NCI-H82 treated with DMSO at 0.1 percent for 48 hours (cell line): Measurements from ENCODE around the gene KRTAP12-3.
"Not testable (repeated sequence)": the region's sequence is repeated elsewhere in the genome, so short reads cannot be mapped to it uniquely, and the experiment has no call there.

Experiments used
- DNase-seq: peaks from one replicate; lab custom pipeline; 2025; ENCODE audit not compliant: unreplicated experiment; lab: John Stamatoyannopoulos, UW

The KRTAP12-3 gene, protein sequence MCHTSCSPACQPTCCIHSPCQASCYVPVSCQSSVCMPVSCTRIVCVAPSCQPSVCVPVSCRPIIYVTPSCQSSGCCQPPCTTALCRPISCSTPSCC

GRCh38 chr21:44657635-44658540 is at the start of gene KRTAP12-3:
Gene KRTAP12-3 (plus strand): TSS chr21:44657932. CDS start chr21:44657980, 48 bp downstream.
- DNase-seq, result no peak

DNA sequence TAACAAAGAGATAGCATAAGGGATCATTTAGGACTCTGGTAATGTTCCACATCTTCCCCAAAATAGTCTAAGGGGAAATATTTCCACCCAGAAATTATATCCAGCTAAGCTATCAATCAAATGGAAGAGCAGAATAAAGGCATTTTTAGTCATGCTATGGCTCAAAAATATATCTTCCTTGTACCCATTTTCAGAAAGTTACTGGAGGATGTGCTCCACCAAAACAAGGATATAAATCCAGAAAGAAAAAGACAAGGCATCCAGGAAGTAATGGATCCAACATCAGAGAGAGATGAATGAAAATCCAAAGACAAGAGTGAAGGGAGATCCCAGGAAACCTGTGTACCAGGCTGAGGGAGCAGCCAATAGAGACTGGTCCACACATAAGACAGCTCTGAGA is 48.5 kb upstream of the KRTAP12-3 start:
- DNase-seq, result no peak

- not testable (repeated sequence) for DNase-seq
These were observed 47.4 kb upstream of the KRTAP12-3 start for GRCh38 chr21:44610157-44610843.

GRCh38 chr21:44611551-44611950 is 46.2 kb upstream of the KRTAP12-3 start:
- DNase-seq, result no peak

DNA sequence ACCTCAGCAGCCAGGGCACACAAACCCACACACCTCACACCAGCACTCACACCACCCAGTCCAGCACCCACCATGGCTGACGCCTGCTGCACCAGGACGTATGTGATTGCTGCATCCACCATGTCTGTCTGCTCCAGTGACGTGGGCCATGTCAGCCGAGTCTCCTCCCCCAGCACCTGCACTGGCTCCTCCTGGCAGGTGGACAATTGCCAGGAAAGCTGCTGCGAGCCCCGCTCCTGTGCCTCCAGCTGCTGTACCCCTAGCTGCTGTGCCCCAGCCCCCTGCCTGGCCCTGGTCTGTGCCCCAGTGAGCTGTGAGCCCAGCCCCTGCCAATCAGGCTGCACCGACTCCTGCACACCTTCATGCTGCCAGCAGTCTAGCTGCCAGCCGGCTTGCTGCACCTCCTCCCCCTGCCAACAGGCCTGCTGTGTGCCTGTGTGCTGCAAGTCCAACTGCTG is 45.7 kb upstream of the KRTAP12-3 start, which contains the start of gene KRTAP10-8:
TSS of gene KRTAP10-8 (plus strand) at position 51 of the 458 bp plus-strand sequence. CDS start at position 73, 22 bp downstream.
- no peak for DNase-seq

DNA sequence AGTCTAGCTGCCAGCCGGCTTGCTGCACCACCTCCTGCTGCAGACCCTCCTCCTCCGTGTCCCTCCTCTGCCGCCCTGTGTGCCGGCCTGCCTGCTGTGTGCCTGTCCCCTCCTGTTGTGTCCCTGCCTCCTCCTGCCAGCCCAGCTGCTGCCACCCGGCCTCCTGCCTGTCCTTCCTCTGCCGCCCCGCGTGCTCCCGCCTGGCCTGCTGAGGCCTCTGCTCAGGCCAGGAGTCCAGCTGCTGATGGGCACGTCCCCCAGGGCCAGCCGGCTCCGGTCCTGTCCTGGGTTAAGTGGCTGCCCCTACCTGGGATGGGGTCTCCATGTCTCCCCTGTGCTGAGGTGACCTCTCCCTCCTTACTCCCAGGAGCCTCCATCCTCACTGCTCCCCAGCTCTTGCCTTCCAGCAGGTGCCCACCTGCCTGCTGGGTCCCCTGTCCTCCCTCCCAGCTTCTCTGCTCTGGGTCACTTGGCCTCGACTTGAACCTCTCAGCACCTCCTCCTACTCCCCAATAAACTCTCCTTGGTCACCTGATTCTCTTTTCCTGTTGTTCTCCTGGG is 45.0 kb upstream of the KRTAP12-3 start:
- no peak for DNase-seq

GRCh38 chr21:44613386-44614155 is 44.2 kb upstream of the KRTAP12-3 start:
- DNase-seq, result no peak

- no peak for DNase-seq
These were observed 43.5 kb upstream of the KRTAP12-3 start for GRCh38 chr21:44614161-44614631.

GRCh38 chr21:44614961-44615391 is 42.8 kb upstream of the KRTAP12-3 start:
- no peak for DNase-seq

DNA sequence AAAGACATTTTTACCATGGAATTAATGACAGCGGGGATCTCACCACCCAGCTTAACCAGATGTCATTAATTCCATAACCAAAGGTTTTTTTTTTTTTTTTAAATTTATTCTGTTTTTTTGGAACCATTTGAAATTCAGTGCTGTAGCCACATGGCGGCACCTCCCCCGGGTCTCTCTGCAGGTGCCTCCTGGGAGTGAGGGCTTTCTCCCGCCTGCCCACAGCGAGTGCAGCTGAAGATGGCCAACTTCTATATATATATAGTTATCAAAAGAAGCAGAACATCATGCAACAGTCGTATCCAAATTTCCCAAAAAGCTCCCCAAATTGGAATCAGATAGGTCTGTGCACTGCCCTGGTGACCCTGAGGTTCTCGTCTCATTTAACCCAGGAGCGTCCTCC is 42.3 kb upstream of the KRTAP12-3 start:
- DNase-seq, result no peak

GRCh38 chr21:44615911-44616590 is 41.7 kb upstream of the KRTAP12-3 start:
- no peak for DNase-seq

DNA sequence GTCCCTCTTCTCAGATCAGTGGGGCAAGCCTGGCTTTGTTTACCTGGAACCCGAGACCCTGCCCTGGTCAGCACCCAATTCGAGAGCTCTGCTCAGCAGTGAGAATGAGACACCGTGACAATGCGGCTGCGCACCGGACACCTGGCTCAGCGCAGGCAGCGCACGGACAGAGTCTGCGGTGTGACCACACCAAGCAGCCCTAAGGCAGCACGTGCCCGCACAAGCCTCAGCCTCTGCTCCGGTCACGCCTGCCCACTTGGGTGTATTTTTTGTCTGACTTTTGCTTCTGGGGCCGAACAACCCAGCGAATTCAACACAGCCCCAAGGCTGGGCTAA is 41.2 kb upstream of the KRTAP12-3 start:
- DNase-seq, result no peak

- DNase-seq, result no peak
These were observed 40.6 kb upstream of the KRTAP12-3 start for GRCh38 chr21:44617071-44617501.

GRCh38 chr21:44618504-44618903 is 39.2 kb upstream of the KRTAP12-3 start:
- no peak for DNase-seq

DNA sequence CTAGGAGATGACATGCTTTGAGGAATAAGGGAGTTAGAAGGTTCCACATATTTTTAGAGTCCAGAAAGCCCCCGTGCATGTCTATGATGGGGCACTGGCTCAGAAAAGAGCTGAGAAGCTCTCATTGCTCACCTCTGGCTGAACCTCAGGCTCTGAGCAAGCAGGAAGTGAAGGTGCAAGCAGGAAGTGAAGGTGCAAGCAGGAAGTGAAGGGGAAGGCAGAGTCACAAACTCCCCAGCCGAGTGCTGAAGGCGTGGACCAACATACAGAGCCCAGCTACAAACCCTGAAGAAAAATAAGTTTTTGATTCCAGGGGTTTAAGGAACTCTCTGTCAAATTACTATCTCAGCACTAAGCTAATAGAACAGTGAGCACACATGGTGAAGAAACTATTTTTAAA is 38.8 kb upstream of the KRTAP12-3 start:
- no peak for DNase-seq

DNA sequence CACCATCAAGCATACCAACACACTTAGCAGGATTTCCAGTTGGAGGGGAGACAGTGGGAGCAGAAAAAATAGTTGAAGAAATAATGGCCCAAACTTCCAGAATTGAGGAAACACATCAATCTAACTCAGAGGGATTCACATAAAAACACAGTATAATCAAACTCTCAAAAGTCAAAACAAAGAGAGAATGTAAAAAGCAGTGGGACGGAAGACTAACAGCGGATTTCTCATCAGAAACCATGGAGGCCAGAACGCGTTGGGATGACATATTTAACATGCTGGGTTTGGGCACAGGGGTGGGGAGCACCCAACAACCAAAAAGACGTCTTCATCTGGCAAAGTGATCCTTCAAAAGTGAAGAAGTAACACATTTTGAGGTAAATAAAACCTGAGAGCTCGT is 37.8 kb upstream of the KRTAP12-3 start:
- no peak for DNase-seq

- DNase-seq, result no peak
These were observed 34.2 kb upstream of the KRTAP12-3 start for GRCh38 chr21:44623575-44623974.

DNA sequence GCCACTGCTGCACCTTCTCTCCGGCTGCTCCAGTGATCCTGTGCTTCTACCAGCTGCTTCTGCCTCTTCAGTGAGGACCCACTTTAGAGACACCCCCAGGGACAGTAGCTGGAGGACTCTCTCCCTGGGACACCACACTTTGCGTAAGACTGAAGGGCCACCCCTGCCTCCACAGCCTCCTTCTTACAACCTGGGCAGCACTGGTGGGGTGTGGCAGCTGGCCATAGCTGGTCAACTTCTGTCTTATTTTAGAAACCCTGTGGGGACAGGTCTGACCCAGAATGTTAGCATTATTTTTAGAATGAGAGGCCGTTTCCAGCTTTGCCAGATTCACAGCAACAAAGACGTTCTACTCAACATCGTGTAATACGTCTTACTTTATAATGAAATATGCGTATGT is 32.0 kb upstream of the KRTAP12-3 start:
- DNase-seq, result no peak

- no peak for DNase-seq
These were observed 31.5 kb upstream of the KRTAP12-3 start for GRCh38 chr21:44626262-44626661.

GRCh38 chr21:44626673-44627143 is 31.0 kb upstream of the KRTAP12-3 start, which contains the start of gene KRTAP10-9:
Gene KRTAP10-9 (plus strand): TSS chr21:44627093. CDS start chr21:44627172, 79 bp downstream.
- DNase-seq, result no peak
